Panc1 (cell line): ENCODE results near the gene ULK3. TPM values are rescaled to one million over a fixed set of nuclear protein-coding genes. Genes with fewer than 3 reads are reported as not detected.

ENCODE experiments used
- ATAC-seq: fragments of 200-7000 bp; cut with Tn5 transposase; 2 replicates; pipeline ENCODE4 v1.9.1; 2020; ENCODE audit warnings: mild to moderate bottlenecking, moderate library complexity
- BruUV-seq: library from RNA; stranded (reverse); fragments of 400-500 nt; replicated peaks from 2 replicates; lab custom pipeline; 2021; lab: Mats Ljungman, UMichigan
- CTCF ChIA-PET: fragments of 300-600 bp; sonication (Branson Sonifier 250); formaldehyde crosslinking; loops from one replicate; lab custom pipeline; 2022; ENCODE audit warnings: antibody characterized with exemption; lab: Charles Lee
- POLR2A ChIA-PET: fragments of 300-600 bp; sonication (Branson Sonifier 250); formaldehyde crosslinking; loops from one replicate; lab custom pipeline; 2022; ENCODE audit warnings: antibody characterized with exemption; lab: Charles Lee
- DNase-seq: peaks from one replicate; pipeline ENCODE4 v3.0.0-alpha.2; 2010; ENCODE audit warnings: low read depth, low spot score
- H3K27ac ChIP-seq: 2 replicates; pipeline ENCODE4 v1.5.1; 2011; ENCODE audit warnings: mild to moderate bottlenecking, low read length, inconsistent platforms
- H3K27me3 ChIP-seq: fragments of 200-500 bp; sonication (Bioruptor generic); 2 replicates; pipeline ENCODE4 v1.6.0; 2014; ENCODE audit warnings: low read length, inconsistent platforms; ENCODE audit not compliant: control insufficient read depth, insufficient read depth
- H3K36me3 ChIP-seq: fragments of 200-500 bp; sonication (Bioruptor generic); 2 replicates; pipeline ENCODE4 v1.5.1; 2014; ENCODE audit warnings: inconsistent platforms, mild to moderate bottlenecking, low read length, moderate library complexity; ENCODE audit not compliant: control insufficient read depth, insufficient read depth
- H3K4me1 ChIP-seq: 2 replicates; pipeline ENCODE4 v1.5.1; 2011; ENCODE audit warnings: inconsistent platforms, mild to moderate bottlenecking, low read length, moderate library complexity; ENCODE audit not compliant: control insufficient read depth, insufficient read depth
- H3K4me3 ChIP-seq, 2 experiments: 2 replicates each; pipeline ENCODE4 v1.5.1; 2011 to 2012; ENCODE audit warnings: low read depth in 2 of 2, low read length in 2 of 2, mild to moderate bottlenecking in 2 of 2, inconsistent platforms in 1 of 2, moderate library complexity in 1 of 2
- H3K9me3 ChIP-seq: fragments of 200-500 bp; sonication (Bioruptor generic); 2 replicates; pipeline ENCODE4 v1.5.1; 2014; ENCODE audit warnings: low read depth, mild to moderate bottlenecking, inconsistent platforms, low read length, moderate library complexity; ENCODE audit not compliant: control insufficient read depth, insufficient read depth
- CTCF ChIP-seq: fragments of 450-650 bp; IDR thresholded peaks from 2 replicates; pipeline ENCODE4 v1.5.1; 2017; ENCODE audit warnings: mild to moderate bottlenecking
- POLR2AphosphoS5 ChIP-seq: IDR thresholded peaks from 2 replicates; pipeline ENCODE4 v1.6.1; 2012; ENCODE audit warnings: mild to moderate bottlenecking, low read depth, low read length, moderate library complexity
- REST ChIP-seq, 2 experiments: IDR thresholded peaks; 2 replicates each; pipeline ENCODE4 v1.6.1; 2011 to 2012; ENCODE audit warnings: low read depth in 2 of 2, control low read depth in 1 of 2, low read length in 1 of 2, mild to moderate bottlenecking in 1 of 2, moderate library complexity in 1 of 2; ENCODE audit not compliant: insufficient read depth in 1 of 2
- SIN3A ChIP-seq: IDR thresholded peaks from 2 replicates; pipeline ENCODE4 v1.6.1; 2012; ENCODE audit warnings: low read depth, mild to moderate bottlenecking, low read length, moderate library complexity, borderline replicate concordance; ENCODE audit not compliant: insufficient read depth
- TCF7L2 ChIP-seq: IDR thresholded peaks from 2 replicates; pipeline ENCODE4 v1.6.1; 2011; ENCODE audit warnings: mild to moderate bottlenecking, low read depth, low read length, inconsistent platforms
- in situ Hi-C: cut with HindIII; loops from 2 replicates; pipeline ENCODE4 v1.10.0; 2016; ENCODE audit warnings: low sequenced_read_pairs, low pct_unique_long_range_greater_than_20kb
- intact Hi-C: fragments of 100-400 bp; cut with micrococcal nuclease; formaldehyde crosslinking; loops from one replicate; pipeline ENCODE4 v1.10.0; 2022; ENCODE audit not compliant: unreplicated experiment
- total RNA-seq: library from RNA; stranded (reverse); gene quantifications from one replicate; pipeline ENCODE4 v1.2.1, GENCODE V29; 2021; ENCODE audit not compliant: unreplicated experiment

ULK3 gene
- total RNA-seq, 1 experiment from 2014 or later = 73.3 TPM

- in situ Hi-C loops = no loop called here
- POLR2A ChIA-PET = interaction anchor here (0.7 kb wide), 1 partner anchor 50 kb away, joined by 3 read pairs; no protein-coding TSS in a partner anchor
- H3K9me3 ChIP-seq = no peaks in the 10 kb centered on the region
- peaks cover 9% of the 10 kb centered on the region for H3K4me1 ChIP-seq
- no peak overlapping the region for H3K4me3 ChIP-seq
- H3K27ac ChIP-seq = no peak overlapping the region
- BruUV-seq = no TSS peak
- no peaks in the 10 kb centered on the region; the same call in 1 of the 2 replicates for H3K36me3 ChIP-seq
- DNase-seq (no peak), ATAC-seq (no peak)
- intact Hi-C loops = no loop called here
- CTCF ChIA-PET = no interaction called here
- no peak for TF ChIP-seq REST (IDR thresholded peaks at IDR 0.05; ENCODE audit: insufficient read depth in 1 of 2, low read depth in 2 of 2, low read length in 1 of 2)
- no peak for TF ChIP-seq POLR2AphosphoS5
- no peak for TF ChIP-seq CTCF
- no peak for TF ChIP-seq SIN3A
- TF ChIP-seq TCF7L2 = no peak
- H3K27me3 ChIP-seq = no peaks in the 10 kb centered on the region
Observed at GRCh38 chr15:74891469-74891868, 48.5 kb upstream of the ULK3 start.

DNA sequence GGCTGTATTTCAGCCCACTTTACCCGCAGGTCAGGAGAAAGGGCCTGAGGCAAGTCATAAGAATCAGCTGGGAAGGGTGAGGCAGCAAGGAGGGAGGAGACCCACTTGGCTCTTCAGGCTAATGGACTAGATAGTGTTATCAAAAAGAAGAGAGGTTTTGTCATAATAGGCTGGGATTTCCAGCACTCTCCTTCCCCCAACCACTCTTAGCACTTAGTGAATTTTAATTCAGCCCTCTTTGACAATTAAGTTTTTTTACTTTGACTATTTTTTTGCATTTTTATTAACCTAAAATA is 47.7 kb upstream of the ULK3 start:
- ChIA-PET CTCF (no interaction called here), POLR2A (no interaction called here)
- Histone ChIP-seq H3K4me1 (peaks cover 9% of the 10 kb centered on the region), H3K36me3 (no peaks in the 10 kb centered on the region; the same call in 1 of the 2 replicates), H3K27me3 (no peaks in the 10 kb centered on the region), H3K9me3 (no peaks in the 10 kb centered on the region), H3K27ac (peak overlapping the region; percentile 84), H3K4me3 (peak overlapping the region; percentile 91 to 95)
- BruUV-seq = no TSS peak
- ATAC-seq (no peak), DNase-seq (no peak)
- in situ Hi-C loops = no loop called here
- TF ChIP-seq CTCF = no peak
- TF ChIP-seq POLR2AphosphoS5 = no peak
- TF ChIP-seq REST (IDR thresholded peaks at IDR 0.05; ENCODE audit: insufficient read depth in 1 of 2, low read depth in 2 of 2, low read length in 1 of 2) = no peak
- no peak for TF ChIP-seq TCF7L2
- TF ChIP-seq SIN3A = no peak
- intact Hi-C loops = no loop called here
